Keratinocyte (primary cell): Measurements from ENCODE around the gene NCKAP5.

ENCODE experiments used
- CTCF ChIP-seq, 3 experiments: IDR thresholded peaks in 1 of 3; conservative IDR thresholded peaks in 1 of 3; optimal IDR thresholded peaks in 1 of 3; 2 replicates in 2 of 3; 3 replicates in 1 of 3; pipeline versions ENCODE3 to v1.5.1; 2011; ENCODE audit warnings: low read length in 3 of 3, mild to moderate bottlenecking in 3 of 3, moderate library complexity in 2 of 3, control low read depth in 1 of 3, inconsistent platforms in 1 of 3; ENCODE audit not compliant: insufficient read depth in 2 of 3; ENCODE audit errors: extremely low read depth in 1 of 3
- EZH2 ChIP-seq: IDR thresholded peaks from one replicate; pipeline ENCODE4 v1.6.1; 2012; ENCODE audit warnings: inconsistent platforms, mild to moderate bottlenecking, low read length, moderate library complexity

DNA sequence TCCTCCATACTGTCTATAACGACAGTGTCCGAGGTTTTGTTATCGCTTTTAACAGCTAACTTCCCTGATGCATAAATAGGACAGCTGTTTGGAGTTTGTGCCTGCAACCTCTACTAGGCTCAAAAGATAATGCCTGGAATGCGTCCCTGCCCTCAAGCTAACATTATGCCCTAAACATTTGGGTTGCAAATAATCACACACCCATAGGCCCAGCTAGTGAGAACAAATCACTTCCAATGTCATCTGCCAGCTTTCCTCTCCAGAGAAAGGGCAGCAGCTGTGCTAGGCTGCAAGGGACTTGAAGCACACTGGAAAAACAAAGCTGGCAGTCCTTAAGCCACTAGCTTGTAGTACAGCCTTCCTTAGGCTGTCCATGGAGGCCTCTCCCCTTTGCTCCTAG, 696.4 kb downstream of the NCKAP5 start:
- TF ChIP-seq CTCF (optimal IDR thresholded peaks at IDR 0.05 in 1 of 3, IDR thresholded peaks at IDR 0.05 in 1 of 3, conservative IDR thresholded peaks at IDR 0.05 in 1 of 3; ENCODE audit: extremely low read depth in 1 of 3, insufficient read depth in 2 of 3, low read length in 3 of 3) = no peak
- TF ChIP-seq EZH2 = no peak
